Measurements from ENCODE around the gene MIER2.
"Not testable (repeated sequence)": the region's sequence is repeated elsewhere in the genome, so short reads cannot be mapped to it uniquely, and the experiment has no call there.

MIER2 gene

GRCh38 chr19:362154-362553 is 17.6 kb upstream of the MIER2 start:
- DNase-seq (ENCODE audit: low read depth), result no peak

- DNase-seq (ENCODE audit: low read depth), result no peak
Observed at GRCh38 chr19:359653-359925, 15.0 kb upstream of the MIER2 start.

GRCh38 chr19:355536-355935 is 10.9 kb upstream of the MIER2 start:
- not testable (repeated sequence) for DNase-seq (ENCODE audit: low read depth)

GRCh38 chr19:355134-355533 is 10.5 kb upstream of the MIER2 start:
- no peak for DNase-seq (ENCODE audit: low read depth)

GRCh38 chr19:351976-352625 is 7.5 kb upstream of the MIER2 start:
- DNase-seq (ENCODE audit: low read depth), result no peak

GRCh38 chr19:347946-348861 is 3.6 kb upstream of the MIER2 start:
- DNase-seq (ENCODE audit: low read depth), result no peak

GRCh38 chr19:345320-345879 is 804 bp upstream of the MIER2 start:
- no peak for DNase-seq (ENCODE audit: low read depth)

GRCh38 chr19:343941-344624 is 513 bp downstream of the MIER2 start:
- DNase-seq (ENCODE audit: low read depth), result no peak

- DNase-seq (ENCODE audit: low read depth), result no peak
Observed at GRCh38 chr19:343451-343931, 1.1 kb downstream of the MIER2 start.

GRCh38 chr19:342801-343421 is 1.7 kb downstream of the MIER2 start:
- DNase-seq (ENCODE audit: low read depth), result no peak

GRCh38 chr19:342128-342455 is 2.5 kb downstream of the MIER2 start:
- no peak for DNase-seq (ENCODE audit: low read depth)

GRCh38 chr19:341386-342127 is 3.0 kb downstream of the MIER2 start:
- no peak for DNase-seq (ENCODE audit: low read depth)

- DNase-seq (ENCODE audit: low read depth), result no peak
Observed at GRCh38 chr19:340620-341385, 3.8 kb downstream of the MIER2 start.

- no peak for DNase-seq (ENCODE audit: low read depth)
Observed at GRCh38 chr19:339262-339887, 5.2 kb downstream of the MIER2 start.

- no peak for DNase-seq (ENCODE audit: low read depth)
Observed at GRCh38 chr19:338421-338820, 6.2 kb downstream of the MIER2 start.

- DNase-seq (ENCODE audit: low read depth), result no peak
Observed at GRCh38 chr19:336067-336614, 8.5 kb downstream of the MIER2 start.

- DNase-seq (ENCODE audit: low read depth), result no peak
Observed at GRCh38 chr19:335486-336066, 9.0 kb downstream of the MIER2 start.

GRCh38 chr19:335072-335471 is 9.5 kb downstream of the MIER2 start:
- DNase-seq (ENCODE audit: low read depth), result no peak

- DNase-seq (ENCODE audit: low read depth), result no peak
Observed at GRCh38 chr19:334296-335071, 10.1 kb downstream of the MIER2 start.
